GM12878 (cell line): ENCODE results near the gene IRS1.

Experiments used
- CEBPB ChIP-seq, 2 experiments: fragments of 150-350 bp in 1 of 2; IDR thresholded peaks; 2 replicates each; pipeline ENCODE4 v1.6.1; 2012 to 2014; ENCODE audit warnings: low read depth in 2 of 2, low read length in 2 of 2, borderline replicate concordance in 1 of 2, inconsistent platforms in 1 of 2
- HCFC1 ChIP-seq: fragments of 150-350 bp; IDR thresholded peaks from 2 replicates; pipeline ENCODE4 v1.6.1; 2014; ENCODE audit warnings: low read length
- NRF1 ChIP-seq: conservative IDR thresholded peaks from 2 replicates; pipeline ENCODE4 v1.6.1; 2011; ENCODE audit warnings: mild to moderate bottlenecking, low read depth, low read length, improper control_type of control experiment
- POU2F2 ChIP-seq: IDR thresholded peaks from 3 replicates; pipeline ENCODE4 v1.6.1; 2011; ENCODE audit warnings: low read depth, mild to moderate bottlenecking, low read length, borderline replicate concordance
- RFX5 ChIP-seq: IDR thresholded peaks from 2 replicates; pipeline ENCODE4 v1.6.1; 2011; ENCODE audit warnings: low read depth, low read length, improper control_type of control experiment
- SIN3A ChIP-seq: IDR thresholded peaks from 2 replicates; pipeline ENCODE4 v1.6.1; 2012; ENCODE audit warnings: low read depth, low read length, improper control_type of control experiment
- ZNF207 ChIP-seq: fragments of 450-650 bp; IDR thresholded peaks from 2 replicates; pipeline ENCODE4 v1.6.1; 2014; ENCODE audit warnings: antibody characterized with exemption, mild to moderate bottlenecking, borderline replicate concordance
- ZNF274 ChIP-seq: IDR thresholded peaks from one replicate; pipeline ENCODE4 v1.8.0; 2011; ENCODE audit not compliant: insufficient read length, insufficient read depth
- TF ChIP-seq, protein P1 (sequence below), 3 experiments: IDR thresholded peaks in 2 of 3; conservative IDR thresholded peaks in 1 of 3; 2 replicates each; pipeline ENCODE4 v1.5.1; 2011; ENCODE audit warnings: low read depth in 3 of 3, low read length in 3 of 3, mild to moderate bottlenecking in 3 of 3, control low read depth in 2 of 3, moderate library complexity in 2 of 3, inconsistent platforms in 1 of 3, mixed read lengths in 1 of 3; ENCODE audit not compliant: control insufficient read depth in 2 of 3, insufficient read depth in 1 of 3; ENCODE audit errors: extremely low read depth in 1 of 3

DNA sequence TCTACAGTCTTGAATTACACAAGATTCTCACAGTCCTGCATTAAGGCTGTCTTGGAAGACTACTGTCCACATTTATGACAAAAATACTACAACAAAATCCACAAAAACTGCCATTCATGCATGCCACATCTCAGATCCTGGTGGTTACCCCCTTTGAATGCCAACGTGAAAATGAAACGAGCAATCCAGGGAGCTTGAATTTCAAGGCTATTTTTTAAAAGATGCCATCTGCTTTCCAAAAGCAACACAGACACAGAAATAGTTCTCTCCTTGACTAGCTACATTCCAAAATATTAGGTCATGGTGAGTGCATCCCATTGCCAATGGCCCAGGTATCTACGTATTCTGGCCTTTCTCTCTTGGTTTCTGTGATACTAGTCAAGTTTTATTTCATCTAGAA is 36.3 kb downstream of the IRS1 start:
- TF ChIP-seq ZNF274 (no peak), RFX5 (no peak), HCFC1 (no peak), NRF1 (no peak), SIN3A (no peak), CEBPB (IDR thresholded peaks at IDR 0.05; ENCODE audit: borderline replicate concordance in 1 of 2, low read depth in 2 of 2, low read length in 2 of 2) (no peak), ZNF207 (no peak), POU2F2 (no peak)
- TF ChIP-seq, protein P1, sequence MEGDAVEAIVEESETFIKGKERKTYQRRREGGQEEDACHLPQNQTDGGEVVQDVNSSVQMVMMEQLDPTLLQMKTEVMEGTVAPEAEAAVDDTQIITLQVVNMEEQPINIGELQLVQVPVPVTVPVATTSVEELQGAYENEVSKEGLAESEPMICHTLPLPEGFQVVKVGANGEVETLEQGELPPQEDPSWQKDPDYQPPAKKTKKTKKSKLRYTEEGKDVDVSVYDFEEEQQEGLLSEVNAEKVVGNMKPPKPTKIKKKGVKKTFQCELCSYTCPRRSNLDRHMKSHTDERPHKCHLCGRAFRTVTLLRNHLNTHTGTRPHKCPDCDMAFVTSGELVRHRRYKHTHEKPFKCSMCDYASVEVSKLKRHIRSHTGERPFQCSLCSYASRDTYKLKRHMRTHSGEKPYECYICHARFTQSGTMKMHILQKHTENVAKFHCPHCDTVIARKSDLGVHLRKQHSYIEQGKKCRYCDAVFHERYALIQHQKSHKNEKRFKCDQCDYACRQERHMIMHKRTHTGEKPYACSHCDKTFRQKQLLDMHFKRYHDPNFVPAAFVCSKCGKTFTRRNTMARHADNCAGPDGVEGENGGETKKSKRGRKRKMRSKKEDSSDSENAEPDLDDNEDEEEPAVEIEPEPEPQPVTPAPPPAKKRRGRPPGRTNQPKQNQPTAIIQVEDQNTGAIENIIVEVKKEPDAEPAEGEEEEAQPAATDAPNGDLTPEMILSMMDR (IDR thresholded peaks at IDR 0.05 in 2 of 3, conservative IDR thresholded peaks at IDR 0.05 in 1 of 3; ENCODE audit: control insufficient read depth in 2 of 3, extremely low read depth in 1 of 3, insufficient read depth in 1 of 3, low read depth in 3 of 3, low read length in 3 of 3) = no peak
